PC-3 (cell line): ENCODE results near the gene ELP6. TPM values are rescaled to one million over a fixed set of nuclear protein-coding genes. Genes with fewer than 3 reads are reported as not detected.

ENCODE experiments used
- ATAC-seq: fragments of 200-7000 bp; cut with Tn5 transposase; 2 replicates; pipeline ENCODE4 v1.9.1; 2020; ENCODE audit warnings: mild to moderate bottlenecking, moderate library complexity
- BruUV-seq: library from RNA; stranded (reverse); fragments of 400-500 nt; replicated peaks from 2 replicates; lab custom pipeline; 2021; lab: Mats Ljungman, UMichigan
- CTCF ChIA-PET: fragments of 300-600 bp; sonication (Branson Sonifier 250); formaldehyde crosslinking; loops from one replicate; lab custom pipeline; 2022; ENCODE audit warnings: antibody characterized with exemption; lab: Charles Lee
- POLR2A ChIA-PET: fragments of 300-600 bp; sonication (Branson Sonifier 250); formaldehyde crosslinking; loops from one replicate; lab custom pipeline; 2022; ENCODE audit warnings: antibody characterized with exemption; ENCODE audit not compliant: unreplicated experiment; lab: Charles Lee
- DNase-seq: peaks from one replicate; pipeline ENCODE4 v3.0.0-alpha.2; 2015
- H2AFZ ChIP-seq: fragments of 300-600 bp; sonication (generic); 2 replicates; pipeline ENCODE4 v1.6.0; 2016; ENCODE audit warnings: antibody characterized with exemption, low read length
- H3F3A ChIP-seq: fragments of 300-600 bp; sonication (generic); one replicate; pipeline ENCODE4 v1.6.0; 2017; ENCODE audit warnings: antibody characterized with exemption, low read length, control low read depth, mild to moderate bottlenecking; ENCODE audit not compliant: unreplicated experiment
- H3K27ac ChIP-seq: fragments of 300-600 bp; sonication (generic); 2 replicates; pipeline ENCODE4 v1.5.1; 2016; ENCODE audit warnings: mild to moderate bottlenecking, low read length
- H3K27me3 ChIP-seq: fragments of 300-600 bp; sonication (generic); 2 replicates; pipeline ENCODE4 v1.6.1; 2016; ENCODE audit warnings: low read length, mixed read lengths
- H3K36me3 ChIP-seq: fragments of 300-600 bp; sonication (generic); 2 replicates; pipeline ENCODE4 v1.6.1; 2016; ENCODE audit warnings: low read depth, mixed run types, low read length, mixed read lengths
- H3K4me1 ChIP-seq: fragments of 300-600 bp; sonication (generic); 2 replicates; pipeline ENCODE4 v1.5.1; 2016; ENCODE audit warnings: low read length; ENCODE audit not compliant: insufficient read depth
- H3K4me2 ChIP-seq: fragments of 300-600 bp; sonication (generic); 2 replicates; pipeline ENCODE4 v1.6.0; 2016; ENCODE audit warnings: low read length
- H3K4me3 ChIP-seq: fragments of 300-600 bp; sonication (generic); 2 replicates; pipeline ENCODE4 v1.5.1; 2016; ENCODE audit warnings: mild to moderate bottlenecking, low read length, mixed read lengths
- H3K79me2 ChIP-seq: fragments of 300-600 bp; sonication (generic); 2 replicates; pipeline ENCODE4 v1.6.1; 2017; ENCODE audit warnings: low read length, mixed read lengths
- H3K9ac ChIP-seq: fragments of 300-600 bp; sonication (generic); 2 replicates; pipeline ENCODE4 v1.6.0; 2016; ENCODE audit warnings: mild to moderate bottlenecking, low read length
- H3K9me2 ChIP-seq: fragments of 300-600 bp; sonication (generic); replicated peaks from 2 replicates; pipeline ENCODE4 v1.6.1; 2016; ENCODE audit warnings: mixed run types, low read length, mixed read lengths
- H3K9me3 ChIP-seq: fragments of 300-600 bp; sonication (generic); 2 replicates; pipeline ENCODE4 v1.6.1; 2016; ENCODE audit warnings: low read length, mixed read lengths
- H4K20me1 ChIP-seq: fragments of 300-600 bp; sonication (generic); 2 replicates; pipeline ENCODE4 v1.6.1; 2016; ENCODE audit warnings: low read length, mixed read lengths
- EZH2 ChIP-seq: fragments of 300-600 bp; sonication (generic); IDR thresholded peaks from one replicate; pipeline ENCODE4 v1.6.1; 2017; ENCODE audit warnings: antibody characterized with exemption, mild to moderate bottlenecking, low read length; ENCODE audit not compliant: unreplicated experiment
- EZH2phosphoT487 ChIP-seq: fragments of 300-600 bp; sonication (generic); IDR thresholded peaks from 2 replicates; pipeline ENCODE4 v1.6.1; 2018; ENCODE audit warnings: mild to moderate bottlenecking, antibody characterized with exemption, low read length, borderline replicate concordance
- intact Hi-C: fragments of 100-400 bp; cut with micrococcal nuclease; formaldehyde crosslinking; loops from 2 replicates; pipeline ENCODE4 v1.9.0; 2023
- total RNA-seq: library from RNA; depleted of rRNA; stranded (reverse); fragments of >200 nt; gene quantifications from 2 replicates; pipeline ENCODE4 v1.2.3, GENCODE V29; 2014
- TF ChIP-seq, protein P1 (sequence below): fragments of 300-600 bp; sonication (generic); conservative IDR thresholded peaks from 2 replicates; pipeline ENCODE4 v1.5.1; 2017; ENCODE audit warnings: antibody characterized with exemption, low read depth, mild to moderate bottlenecking, low read length

ELP6 gene
- total RNA-seq, 1 experiment from 2014 or later, result 64.5 TPM

GRCh38 chr3:47495886-47496285 is 17.6 kb downstream of the ELP6 start:
- H3F3A ChIP-seq, result no peaks in the 10 kb centered on the region
- no peaks in the 10 kb centered on the region for H4K20me1 ChIP-seq
- ATAC-seq, result no peak
- H3K9ac ChIP-seq, result no peak overlapping the region
- no peak for DNase-seq
- H3K4me2 ChIP-seq, result no peak overlapping the region
- POLR2A ChIA-PET, result no interaction called here
- CTCF ChIA-PET, result no interaction called here
- H2AFZ ChIP-seq, result no peak overlapping the region
- no peaks in the 10 kb centered on the region for H3K79me2 ChIP-seq
- H3K27ac ChIP-seq, result no peak overlapping the region
- H3K4me3 ChIP-seq, result no peak overlapping the region
- TF ChIP-seq, protein P1, sequence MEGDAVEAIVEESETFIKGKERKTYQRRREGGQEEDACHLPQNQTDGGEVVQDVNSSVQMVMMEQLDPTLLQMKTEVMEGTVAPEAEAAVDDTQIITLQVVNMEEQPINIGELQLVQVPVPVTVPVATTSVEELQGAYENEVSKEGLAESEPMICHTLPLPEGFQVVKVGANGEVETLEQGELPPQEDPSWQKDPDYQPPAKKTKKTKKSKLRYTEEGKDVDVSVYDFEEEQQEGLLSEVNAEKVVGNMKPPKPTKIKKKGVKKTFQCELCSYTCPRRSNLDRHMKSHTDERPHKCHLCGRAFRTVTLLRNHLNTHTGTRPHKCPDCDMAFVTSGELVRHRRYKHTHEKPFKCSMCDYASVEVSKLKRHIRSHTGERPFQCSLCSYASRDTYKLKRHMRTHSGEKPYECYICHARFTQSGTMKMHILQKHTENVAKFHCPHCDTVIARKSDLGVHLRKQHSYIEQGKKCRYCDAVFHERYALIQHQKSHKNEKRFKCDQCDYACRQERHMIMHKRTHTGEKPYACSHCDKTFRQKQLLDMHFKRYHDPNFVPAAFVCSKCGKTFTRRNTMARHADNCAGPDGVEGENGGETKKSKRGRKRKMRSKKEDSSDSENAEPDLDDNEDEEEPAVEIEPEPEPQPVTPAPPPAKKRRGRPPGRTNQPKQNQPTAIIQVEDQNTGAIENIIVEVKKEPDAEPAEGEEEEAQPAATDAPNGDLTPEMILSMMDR, result no peak
- no peak for TF ChIP-seq EZH2
- H3K36me3 ChIP-seq, result peaks cover 29% of the 10 kb centered on the region
- no peaks in the 10 kb centered on the region for H3K4me1 ChIP-seq
- H3K9me3 ChIP-seq, result no peaks in the 10 kb centered on the region
- no peaks in the 10 kb centered on the region for H3K27me3 ChIP-seq
- no TSS peak for BruUV-seq
- no peaks in the 10 kb centered on the region for H3K9me2 ChIP-seq
- intact Hi-C loops, result no loop called here

GRCh38 chr3:47495111-47495510 is 18.4 kb downstream of the ELP6 start:
- H3K9ac ChIP-seq, result no peak overlapping the region
- intact Hi-C loops, result no loop called here
- no TSS peak for BruUV-seq
- H2AFZ ChIP-seq, result no peak overlapping the region
- no peak for DNase-seq
- H3K27me3 ChIP-seq, result no peaks in the 10 kb centered on the region
- ChIA-PET POLR2A (no interaction called here), CTCF (no interaction called here)
- no peaks in the 10 kb centered on the region for H3F3A ChIP-seq
- H3K9me2 ChIP-seq, result no peaks in the 10 kb centered on the region
- H3K4me2 ChIP-seq, result no peak overlapping the region
- H3K27ac ChIP-seq, result no peak overlapping the region
- no peak for TF ChIP-seq EZH2
- no peak for TF ChIP-seq EZH2phosphoT487
- TF ChIP-seq, protein P1, result no peak
- H3K9me3 ChIP-seq, result no peaks in the 10 kb centered on the region
- no peaks in the 10 kb centered on the region for H3K79me2 ChIP-seq
- H4K20me1 ChIP-seq, result no peaks in the 10 kb centered on the region
- no peak overlapping the region for H3K4me3 ChIP-seq
- H3K4me1 ChIP-seq, result no peaks in the 10 kb centered on the region
- ATAC-seq, result no peak
- H3K36me3 ChIP-seq, result peaks cover 23% of the 10 kb centered on the region

- H3K36me3 ChIP-seq, result peaks cover 7% of the 10 kb centered on the region
- no peaks in the 10 kb centered on the region for H4K20me1 ChIP-seq
- DNase-seq (no peak), ATAC-seq (no peak)
- intact Hi-C loops, result no loop called here
- H3K4me1 ChIP-seq, result no peaks in the 10 kb centered on the region
- no peaks in the 10 kb centered on the region for H3K27me3 ChIP-seq
- BruUV-seq, result no TSS peak
- no peak overlapping the region for H3K9ac ChIP-seq
- H2AFZ ChIP-seq, result no peak overlapping the region
- no peaks in the 10 kb centered on the region for H3F3A ChIP-seq
- no peak overlapping the region for H3K4me2 ChIP-seq
- ChIA-PET CTCF (interaction anchor here (0.7 kb wide), 1 partner anchor 12 kb away, joined by 3 read pairs; no protein-coding TSS in a partner anchor), POLR2A (no interaction called here)
- H3K9me2 ChIP-seq, result no peaks in the 10 kb centered on the region
- H3K9me3 ChIP-seq, result no peaks in the 10 kb centered on the region
- H3K4me3 ChIP-seq, result no peak overlapping the region
- H3K79me2 ChIP-seq, result no peaks in the 10 kb centered on the region
- TF ChIP-seq, protein P1, result no peak
- TF ChIP-seq EZH2, result no peak
- no peak for TF ChIP-seq EZH2phosphoT487
- no peak overlapping the region for H3K27ac ChIP-seq
Observed at GRCh38 chr3:47491777-47492176, 21.7 kb downstream of the ELP6 start.
